Mesenchymal stem cell (in vitro differentiated cells and primary cell): ENCODE results near the gene NBPF20.
"Not testable (repeated sequence)": the region's sequence is repeated elsewhere in the genome, so short reads cannot be mapped to it uniquely, and the experiment has no call there.

Source experiments
- DNase-seq: peaks from one replicate; pipeline ENCODE4 v3.0.0-alpha.2; 2013
- H2AFZ ChIP-seq: one replicate; pipeline ENCODE4 v1.6.1; 2013; ENCODE audit warnings: low read depth, mild to moderate bottlenecking, control low read depth, inconsistent platforms, low read length, moderate library complexity
- H2AK5ac ChIP-seq: 2 replicates; pipeline ENCODE4 v1.6.1; 2013; ENCODE audit warnings: low read length, moderate library complexity, mild to moderate bottlenecking, inconsistent platforms; ENCODE audit not compliant: severe bottlenecking
- H2BK120ac ChIP-seq: one replicate; pipeline ENCODE4 v1.6.1; 2013; ENCODE audit warnings: low read depth, mild to moderate bottlenecking, inconsistent platforms, low read length, moderate library complexity
- H2BK12ac ChIP-seq, 2 experiments: one replicate each; pipeline ENCODE4 v1.6.1; 2013; ENCODE audit warnings: inconsistent platforms in 2 of 2, low read length in 2 of 2, mild to moderate bottlenecking in 2 of 2, moderate library complexity in 2 of 2, control low read depth in 1 of 2
- H2BK15ac ChIP-seq: one replicate; pipeline ENCODE4 v1.6.1; 2013; ENCODE audit warnings: mild to moderate bottlenecking, low read depth, inconsistent platforms; ENCODE audit not compliant: poor library complexity, severe bottlenecking
- H2BK5ac ChIP-seq: 2 replicates; pipeline ENCODE4 v1.6.1; 2013; ENCODE audit warnings: low read depth, mild to moderate bottlenecking, low read length, control low read depth, inconsistent platforms; ENCODE audit not compliant: poor library complexity, severe bottlenecking
- H3K14ac ChIP-seq, 2 experiments: one replicate each; pipeline ENCODE4 v1.6.1; 2013; ENCODE audit warnings: inconsistent platforms in 2 of 2, low read length in 2 of 2, control low read depth in 1 of 2, mild to moderate bottlenecking in 1 of 2, moderate library complexity in 1 of 2
- H3K18ac ChIP-seq, 2 experiments: one replicate each; pipeline ENCODE4 v1.6.1; 2013; ENCODE audit warnings: inconsistent platforms in 2 of 2, low read length in 2 of 2, control low read depth in 1 of 2, low read depth in 1 of 2, mild to moderate bottlenecking in 1 of 2
- H3K23ac ChIP-seq, 2 experiments: one replicate each; pipeline ENCODE4 v1.6.1; 2013; ENCODE audit warnings: inconsistent platforms in 2 of 2, low read length in 2 of 2, mild to moderate bottlenecking in 2 of 2, moderate library complexity in 2 of 2, control low read depth in 1 of 2
- H3K27ac ChIP-seq: 2 replicates; pipeline ENCODE4 v1.5.1; 2013; ENCODE audit warnings: mild to moderate bottlenecking, moderate library complexity, low read length, control low read depth, inconsistent platforms; ENCODE audit not compliant: poor library complexity, severe bottlenecking
- H3K27me3 ChIP-seq, 2 experiments: 2 replicates each; pipeline versions ENCODE4 v1.6.1 to v1.7.0; 2013; ENCODE audit warnings: low read length in 2 of 2, mild to moderate bottlenecking in 2 of 2, moderate library complexity in 2 of 2, control low read depth in 1 of 2, inconsistent platforms in 1 of 2; ENCODE audit not compliant: control insufficient read depth in 1 of 2, insufficient read depth in 1 of 2
- H3K36me3 ChIP-seq, 2 experiments: 2 replicates each; pipeline versions ENCODE4 v1.6.1 to v1.7.0; 2013; ENCODE audit warnings: low read length in 2 of 2, control low read depth in 1 of 2, inconsistent platforms in 1 of 2, low read depth in 1 of 2, mild to moderate bottlenecking in 1 of 2; ENCODE audit not compliant: insufficient read depth in 2 of 2, control insufficient read depth in 1 of 2
- H3K4ac ChIP-seq, 2 experiments: one replicate each; pipeline ENCODE4 v1.6.1; 2013; ENCODE audit warnings: inconsistent platforms in 2 of 2, low read length in 2 of 2, mild to moderate bottlenecking in 2 of 2, moderate library complexity in 2 of 2, control low read depth in 1 of 2, low read depth in 1 of 2
- H3K4me1 ChIP-seq: 2 replicates; pipeline ENCODE4 v1.6.1; 2013; ENCODE audit warnings: low read depth, low read length, control low read depth; ENCODE audit not compliant: control insufficient read depth, insufficient read depth
- H3K4me2 ChIP-seq: 2 replicates; pipeline ENCODE4 v1.6.1; 2013; ENCODE audit warnings: low read length, mild to moderate bottlenecking, inconsistent platforms; ENCODE audit not compliant: poor library complexity, severe bottlenecking
- H3K4me3 ChIP-seq, 2 experiments: 2 replicates each; pipeline versions ENCODE4 v1.5.1 to v1.7.0; 2013; ENCODE audit warnings: low read length in 2 of 2, mild to moderate bottlenecking in 2 of 2, control low read depth in 1 of 2, low read depth in 1 of 2; ENCODE audit not compliant: insufficient read depth in 1 of 2
- H3K79me1 ChIP-seq: replicated peaks from 2 replicates; pipeline ENCODE4 v1.6.1; 2013; ENCODE audit warnings: mild to moderate bottlenecking, control low read depth, low read length, inconsistent platforms; ENCODE audit not compliant: poor library complexity, severe bottlenecking
- H3K9ac ChIP-seq: 2 replicates; pipeline ENCODE4 v1.7.0; 2013; ENCODE audit warnings: mild to moderate bottlenecking, low read length, moderate library complexity
- H3K9me3 ChIP-seq: 2 replicates; pipeline ENCODE4 v1.7.0; 2013; ENCODE audit warnings: mild to moderate bottlenecking, low read length; ENCODE audit not compliant: control insufficient read depth
- H4K8ac ChIP-seq: one replicate; pipeline ENCODE4 v1.6.1; 2013; ENCODE audit warnings: inconsistent platforms, mild to moderate bottlenecking, low read length, moderate library complexity
- H4K91ac ChIP-seq: one replicate; pipeline ENCODE4 v1.6.1; 2013; ENCODE audit warnings: mild to moderate bottlenecking, low read length, inconsistent platforms
- WGBS: methylation state at CpG from one replicate; pipeline ENCODE4 v1.1.7; 2013; ENCODE audit warnings: mixed read lengths; 5-methylcytosine and 5-hydroxymethylcytosine counted together

Gene NBPF20

GRCh38 chr1:145465405-145466144 is 40.2 kb upstream of the NBPF20 start:
- WGBS, result under 1% methylated on average over 14 of the region's 35 CpGs

GRCh38 chr1:145464708-145465336 is 39.4 kb upstream of the NBPF20 start:
- H3K14ac ChIP-seq, H3K79me1 ChIP-seq, H3K18ac ChIP-seq, H2AFZ ChIP-seq, H4K91ac ChIP-seq, H3K9ac ChIP-seq, H3K36me3 ChIP-seq, H2BK15ac ChIP-seq, H3K9me3 ChIP-seq, H3K27ac ChIP-seq, H3K4me2 ChIP-seq, H3K27me3 ChIP-seq, H2BK120ac ChIP-seq, H2BK12ac ChIP-seq, H2BK5ac ChIP-seq, H3K23ac ChIP-seq, H3K4ac ChIP-seq, DNase-seq, H3K4me1 ChIP-seq, H2AK5ac ChIP-seq, H4K8ac ChIP-seq: not testable (repeated sequence)
- peak overlapping the region in 1 of 2 experiments; percentile 77 for H3K4me3 ChIP-seq
- no CpG with 5 or more reads among the region's 21 CpGs for WGBS

More at GRCh38 chr1:145465405-145466144, 40.2 kb upstream of the NBPF20 start:
- H3K9me3 ChIP-seq, H2BK12ac ChIP-seq, H3K27ac ChIP-seq, H2BK120ac ChIP-seq, H4K8ac ChIP-seq, H4K91ac ChIP-seq, H3K79me1 ChIP-seq, H3K14ac ChIP-seq, H3K18ac ChIP-seq, H3K4ac ChIP-seq, H3K27me3 ChIP-seq, H3K23ac ChIP-seq, H2AK5ac ChIP-seq, H2AFZ ChIP-seq, H3K4me1 ChIP-seq, H2BK15ac ChIP-seq, H3K36me3 ChIP-seq: not testable (repeated sequence)
- Histone ChIP-seq H2BK5ac (peak overlapping the region; percentile 81), H3K9ac (peak overlapping the region; percentile 84), H3K4me3 (peak overlapping the region in 1 of 2 experiments; percentile 77), H3K4me2 (peak overlapping the region; percentile 53)
- peak; percentile 99 for DNase-seq

- H2BK5ac ChIP-seq, H3K14ac ChIP-seq: not testable (repeated sequence)
These were observed 38.6 kb upstream of the NBPF20 start for GRCh38 chr1:145464017-145464416.

GRCh38 chr1:145460684-145461083 is 35.3 kb upstream of the NBPF20 start:
- H3K4ac ChIP-seq, H3K9me3 ChIP-seq, H3K23ac ChIP-seq, H3K14ac ChIP-seq, H2AFZ ChIP-seq, H3K4me2 ChIP-seq, H4K8ac ChIP-seq, H3K18ac ChIP-seq, H3K4me3 ChIP-seq, H2BK12ac ChIP-seq, H3K27me3 ChIP-seq, H2AK5ac ChIP-seq, H4K91ac ChIP-seq, H3K36me3 ChIP-seq, H2BK5ac ChIP-seq, H2BK120ac ChIP-seq, H3K4me1 ChIP-seq, H2BK15ac ChIP-seq, DNase-seq, H3K9ac ChIP-seq, H3K79me1 ChIP-seq, H3K27ac ChIP-seq: not testable (repeated sequence)
- WGBS, result 74% methylated on average over 8 of the region's 10 CpGs

More at GRCh38 chr1:145464017-145464416, 38.6 kb upstream of the NBPF20 start:
- not testable (repeated sequence) for H3K9me3 ChIP-seq, H2AFZ ChIP-seq, H3K4ac ChIP-seq, H3K9ac ChIP-seq, H3K23ac ChIP-seq, H3K27me3 ChIP-seq, H2BK15ac ChIP-seq, H3K4me3 ChIP-seq, H2BK12ac ChIP-seq, H3K18ac ChIP-seq, H4K91ac ChIP-seq, H3K4me2 ChIP-seq, H3K79me1 ChIP-seq, H3K36me3 ChIP-seq, DNase-seq, H2BK120ac ChIP-seq, H4K8ac ChIP-seq, H2AK5ac ChIP-seq, H3K4me1 ChIP-seq, H3K27ac ChIP-seq
- WGBS, result 100% methylated on average over 1 of the region's 2 CpGs
